Activated CD4-positive, alpha-beta T cell treated with anti-CD3 and anti-CD28 coated beads, Interleukin-2, amount 50 U/mL, for 1 hour (primary cell): ENCODE measurements around the gene DYNC1I1.

Experiments
- DNase-seq: peaks from one replicate; pipeline ENCODE4 v3.0.0-alpha.2; 2020

DYNC1I1 gene

GRCh38 chr7:96033009-96033598, 260.8 kb downstream of the DYNC1I1 start:
- DNase-seq = no peak

DNA sequence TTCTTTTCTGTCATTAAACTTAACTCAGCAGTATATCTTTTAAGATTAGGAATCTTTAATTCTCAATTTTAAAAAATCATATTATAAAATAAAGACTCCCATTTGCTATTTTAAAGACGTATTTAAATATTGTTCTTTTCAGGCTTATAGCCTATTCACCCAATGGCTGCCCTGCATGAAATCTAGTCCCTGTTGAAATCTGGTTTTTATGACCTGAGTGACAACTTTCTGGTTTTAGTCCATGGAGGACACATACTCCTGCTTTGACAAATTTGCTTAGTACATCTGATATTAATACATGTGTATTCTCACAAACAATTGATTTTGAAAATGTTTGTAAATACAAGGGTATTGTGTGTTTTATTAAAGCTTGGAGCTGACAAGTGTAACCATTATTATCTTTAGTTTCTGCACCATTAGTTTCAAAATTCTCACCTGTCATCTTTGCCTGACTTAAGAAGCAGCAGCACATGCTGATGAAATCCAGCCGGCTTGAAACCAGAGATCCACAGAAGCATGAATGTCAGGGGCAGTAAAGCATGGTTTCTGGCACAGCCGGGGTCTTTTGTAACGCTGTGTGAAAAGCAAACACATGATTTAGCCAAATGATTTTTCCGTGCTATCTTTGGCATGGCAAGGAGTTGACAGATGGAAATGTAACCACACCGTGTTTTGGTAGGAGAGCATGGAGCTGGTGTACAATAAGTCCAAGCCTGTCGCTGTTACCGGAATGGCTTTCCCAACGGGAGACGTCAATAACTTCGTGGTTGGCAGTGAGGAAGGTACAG, 262.8 kb downstream of the DYNC1I1 start:
- DNase-seq = no peak

- DNase-seq = no peak
Observed at GRCh38 chr7:96040250-96040772, 268.0 kb downstream of the DYNC1I1 start.

DNA sequence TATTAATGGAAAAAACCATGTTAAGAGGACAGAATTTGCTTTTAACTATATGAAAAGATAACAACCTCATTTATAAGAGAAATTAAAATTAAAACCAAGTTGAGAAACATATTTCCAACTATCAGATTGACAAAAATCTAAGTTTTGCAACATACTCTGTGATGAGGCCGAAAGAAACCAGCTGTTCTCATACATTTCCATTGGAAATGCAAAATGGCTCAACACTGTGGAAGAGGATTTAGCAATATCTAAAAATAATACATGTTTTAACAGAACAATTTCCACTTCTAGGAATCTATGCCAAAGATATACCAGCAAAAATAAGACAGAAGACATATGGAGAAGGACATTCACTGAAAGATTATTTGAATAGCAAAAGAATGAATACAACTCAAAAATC, 268.8 kb downstream of the DYNC1I1 start:
- no peak for DNase-seq

GRCh38 chr7:96045181-96045580, 272.8 kb downstream of the DYNC1I1 start:
- DNase-seq = no peak

DNA sequence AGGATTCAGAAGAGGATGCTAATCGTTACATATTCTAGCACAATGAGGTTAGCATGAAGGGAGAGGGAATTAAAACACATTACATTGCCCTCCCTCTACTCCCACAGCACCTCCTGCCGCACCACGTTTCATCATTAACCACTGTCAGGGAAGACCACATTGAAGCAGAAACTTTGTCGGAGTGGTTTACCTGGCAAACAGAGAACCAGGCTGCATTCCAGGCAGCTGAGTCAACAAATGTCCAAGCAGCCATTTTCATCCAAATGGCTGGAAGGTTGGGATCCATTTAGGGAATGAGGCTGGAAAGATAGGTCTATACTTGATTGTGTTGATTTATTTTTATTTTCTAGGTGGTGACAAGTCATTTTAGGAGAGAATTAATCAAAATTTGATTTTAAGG, 273.6 kb downstream of the DYNC1I1 start:
- DNase-seq = no peak

DNA sequence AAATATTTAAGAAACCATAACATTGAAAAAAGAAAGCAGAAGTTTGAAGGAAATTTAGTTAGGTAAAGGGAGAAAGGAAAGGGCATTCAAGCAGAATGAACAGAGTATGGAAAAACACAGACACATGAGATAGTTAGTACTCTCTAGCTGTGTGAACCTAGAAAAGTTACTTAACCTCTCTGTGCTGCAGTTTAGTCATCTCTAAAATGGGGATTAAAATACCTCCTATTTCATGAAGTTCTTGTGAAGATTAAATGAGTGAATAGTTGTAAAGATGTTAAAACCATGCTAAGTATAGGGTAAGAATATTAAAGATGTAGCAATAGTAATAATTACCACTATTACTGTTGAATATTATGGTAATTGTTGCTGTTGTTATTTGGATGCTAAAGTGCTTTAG, 279.9 kb downstream of the DYNC1I1 start:
- DNase-seq = no peak

- no peak for DNase-seq
Observed at GRCh38 chr7:96052860-96053470, 280.6 kb downstream of the DYNC1I1 start.

GRCh38 chr7:96055717-96056116, 283.4 kb downstream of the DYNC1I1 start:
- no peak for DNase-seq

- no peak for DNase-seq
Observed at GRCh38 chr7:96059075-96059474, 286.7 kb downstream of the DYNC1I1 start.

DNA sequence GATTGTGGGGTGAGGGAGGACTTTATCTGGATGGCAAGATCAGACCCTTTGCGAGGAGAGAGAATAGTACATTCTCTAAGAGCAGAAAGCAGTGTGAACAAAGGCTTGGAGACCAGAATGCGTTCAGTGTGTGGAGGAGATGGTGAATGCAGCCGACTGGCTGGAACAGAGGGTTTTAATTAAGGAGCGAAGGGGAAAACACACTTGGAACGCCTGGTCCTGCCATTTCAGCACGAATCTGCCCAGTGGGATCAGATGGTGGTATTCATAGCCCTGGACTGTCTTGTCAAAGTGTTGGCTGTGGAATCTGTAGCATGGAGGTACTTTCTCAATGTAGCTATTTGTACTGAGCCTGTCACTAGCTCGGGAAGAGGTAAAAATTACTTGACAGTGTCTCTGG, 288.7 kb downstream of the DYNC1I1 start:
- DNase-seq = no peak

DNA sequence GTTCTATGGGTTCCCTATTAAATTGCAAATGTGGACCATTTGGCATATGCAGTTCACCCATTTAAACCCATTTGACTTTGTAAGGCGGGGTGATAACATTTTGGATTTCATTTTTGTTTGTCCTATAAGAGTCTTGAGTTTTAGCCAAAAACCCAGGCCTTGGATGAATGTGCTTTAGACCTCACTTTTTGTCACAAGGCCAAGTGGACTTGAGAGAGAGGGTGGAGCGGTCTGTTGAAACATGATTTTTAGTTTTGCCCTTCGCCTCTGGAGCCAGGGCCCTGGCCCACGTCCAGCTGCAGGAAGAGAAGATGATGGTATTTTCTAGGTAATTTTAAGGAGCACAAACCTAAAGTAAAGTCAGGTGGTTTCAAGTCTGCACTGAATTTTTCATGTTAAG, 289.5 kb downstream of the DYNC1I1 start:
- DNase-seq = no peak

DNA sequence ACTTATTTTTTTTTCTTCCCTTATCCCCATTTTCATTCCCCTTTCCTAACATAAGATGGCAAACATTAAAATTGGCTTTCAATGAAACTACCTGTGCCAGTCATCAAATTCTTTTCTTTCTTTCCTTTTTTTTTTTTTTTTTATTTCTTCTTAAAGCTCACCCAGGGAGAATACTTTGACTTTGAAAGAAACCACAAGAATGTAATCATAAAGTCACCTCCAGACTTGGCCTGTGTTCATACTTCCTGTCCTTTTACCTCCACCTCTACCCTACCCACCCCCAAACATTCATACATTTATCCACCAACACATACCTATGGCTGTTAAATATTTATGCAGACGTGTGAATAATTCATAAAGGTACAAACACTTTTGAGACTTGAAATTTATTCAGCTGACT, 295.0 kb downstream of the DYNC1I1 start:
- no peak for DNase-seq

DNA sequence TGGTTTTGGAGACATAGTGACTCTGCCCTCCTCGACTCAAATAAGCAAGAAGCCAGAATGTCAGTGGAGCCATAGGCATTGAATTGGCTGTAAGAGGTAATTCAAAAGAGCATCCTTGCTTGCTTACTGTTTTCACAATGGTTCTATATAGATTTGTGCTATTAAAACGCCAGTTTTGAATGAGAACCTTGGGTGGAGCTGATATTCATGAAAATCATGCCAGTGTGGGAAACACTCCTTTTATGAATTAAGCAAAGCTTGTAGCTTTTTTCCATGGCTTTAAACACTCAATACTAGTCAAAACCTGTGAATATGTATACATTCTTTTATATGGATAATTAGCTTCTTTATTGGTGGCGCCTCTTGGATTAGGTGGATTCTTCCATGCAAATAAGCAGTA, 297.0 kb downstream of the DYNC1I1 start:
- DNase-seq = no peak

DNA sequence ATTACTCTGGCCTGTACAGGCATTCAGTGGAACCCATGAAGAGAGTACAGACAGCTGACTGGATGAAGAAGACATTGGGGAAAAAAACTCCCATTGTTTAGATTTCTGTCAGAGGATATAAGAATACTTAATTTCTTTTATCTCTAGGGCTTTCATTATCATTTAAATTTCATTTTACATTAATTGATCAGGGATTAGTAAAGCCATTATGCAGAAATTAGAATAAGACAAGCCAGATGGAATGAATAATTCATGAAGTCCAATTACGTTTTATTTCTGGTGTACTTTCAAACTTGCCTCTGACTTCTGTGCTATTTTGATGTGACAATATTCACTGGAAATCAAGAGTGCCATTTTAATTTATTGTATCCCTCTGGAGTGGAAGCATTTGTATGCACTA, 302.5 kb downstream of the DYNC1I1 start:
- no peak for DNase-seq

- DNase-seq = peak; percentile 39
Observed at GRCh38 chr7:96075510-96076349, 303.4 kb downstream of the DYNC1I1 start.

- DNase-seq = no peak
Observed at GRCh38 chr7:96076350-96076707, 304.0 kb downstream of the DYNC1I1 start.

GRCh38 chr7:96080027-96080426, 307.7 kb downstream of the DYNC1I1 start:
- no peak for DNase-seq

GRCh38 chr7:96084881-96085553, 312.7 kb downstream of the DYNC1I1 start:
- DNase-seq = no peak

DNA sequence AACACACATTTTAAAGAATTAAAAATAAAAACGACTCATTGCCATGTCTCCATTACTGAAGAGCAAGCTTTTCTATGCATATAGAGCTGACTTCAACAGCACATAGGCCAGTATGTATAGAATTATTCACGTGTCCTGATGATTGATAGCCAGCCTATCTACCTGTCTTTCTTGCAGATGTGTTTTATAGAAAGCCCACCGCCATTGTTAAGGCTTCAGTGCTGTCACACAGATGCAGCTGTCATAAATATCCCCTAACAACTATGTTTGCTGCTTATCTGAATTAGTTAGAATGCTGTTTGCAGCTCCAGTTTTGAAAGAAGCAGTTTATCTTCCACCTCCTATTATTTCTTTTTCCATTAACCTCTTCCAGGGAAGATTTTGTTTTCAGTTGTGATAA, 313.6 kb downstream of the DYNC1I1 start:
- no peak for DNase-seq

DNA sequence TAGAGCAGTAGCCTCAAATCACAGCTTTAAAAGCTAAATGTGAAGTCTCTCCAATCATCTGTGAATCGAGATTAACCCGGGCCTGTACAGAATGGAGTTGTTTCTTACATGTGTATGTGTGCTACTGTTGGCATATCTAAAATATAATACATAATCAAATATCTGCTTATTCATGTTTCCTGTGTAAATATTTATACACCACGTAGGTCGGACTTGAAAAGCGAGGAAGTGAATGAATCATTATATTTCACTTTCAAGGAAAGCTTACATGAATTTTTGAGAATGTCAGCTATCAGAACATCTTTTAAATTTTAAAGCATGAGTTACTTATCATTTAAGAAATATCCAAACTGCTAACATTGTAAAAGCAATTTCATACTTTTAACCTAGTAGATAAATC, 316.2 kb downstream of the DYNC1I1 start:
- DNase-seq = no peak

DNA sequence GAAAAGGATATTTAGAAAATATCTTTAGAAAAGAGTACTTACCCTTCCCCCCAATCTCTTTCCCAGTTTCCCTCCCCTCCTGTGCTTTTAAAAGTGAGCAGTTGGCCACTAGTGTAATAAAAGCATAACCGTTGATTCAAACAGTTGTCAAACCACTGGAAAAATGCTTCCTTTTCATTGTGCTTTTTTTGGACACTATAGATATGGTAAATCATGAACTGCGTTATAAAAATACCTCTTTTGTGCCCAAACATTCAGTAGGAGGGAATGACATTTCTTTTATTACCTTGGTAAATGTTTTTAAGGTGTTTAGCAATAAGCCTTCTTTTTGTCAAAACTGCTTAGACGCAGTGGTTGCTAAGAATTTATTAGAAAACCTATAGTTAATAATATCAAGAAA, 317.2 kb downstream of the DYNC1I1 start:
- DNase-seq = no peak

GRCh38 chr7:96090756-96091155, 318.4 kb downstream of the DYNC1I1 start:
- DNase-seq = no peak
